HFFc6 (cell line): ENCODE measurements around the gene PKN3. TPM values are rescaled to one million over a fixed set of nuclear protein-coding genes. Genes with fewer than 3 reads are reported as not detected.
"Not testable (repeated sequence)": the region's sequence is repeated elsewhere in the genome, so short reads cannot be mapped to it uniquely, and the experiment has no call there.

Experiments
- DNase-seq: peaks from one replicate; pipeline ENCODE4 v3.0.0-alpha.2; 2018
- H3K27ac Mint-ChIP-seq: 2 replicates; pipeline ENCODE4 v1.8.0; 2020; ENCODE audit warnings: mild to moderate bottlenecking, mixed read lengths
- H3K27me3 Mint-ChIP-seq: 2 replicates; pipeline ENCODE4 v1.8.0; 2021; ENCODE audit warnings: mild to moderate bottlenecking, moderate library complexity, mixed read lengths; ENCODE audit not compliant: insufficient read depth
- H3K36me3 Mint-ChIP-seq: 2 replicates; pipeline ENCODE4 v1.8.0; 2021; ENCODE audit warnings: low read depth, mixed read lengths
- H3K4me1 Mint-ChIP-seq: 2 replicates; pipeline ENCODE4 v1.8.0; 2020; ENCODE audit warnings: low read depth, mixed read lengths
- H3K4me3 Mint-ChIP-seq: 2 replicates; pipeline ENCODE4 v1.8.0; 2020; ENCODE audit warnings: mild to moderate bottlenecking, moderate library complexity, mixed read lengths
- H3K9me3 Mint-ChIP-seq: 2 replicates; pipeline ENCODE4 v1.8.0; 2020; ENCODE audit warnings: mild to moderate bottlenecking, mixed read lengths
- total RNA-seq, 6 experiments: library from RNA; stranded (reverse); fragmentation: NEBNext Ultra II Directional; extraction: Animal tissue kit (Norgen Biotek cat#: 25700); gene quantifications; 2 replicates in 1 of 6; 3 replicates in 5 of 6; pipeline ENCODE4 v1.2.3, GENCODE V29; 2021
- TF ChIP-seq, protein P1 (sequence below): fragments of 200-600 bp; sonication (generic); IDR thresholded peaks from 2 replicates; pipeline ENCODE4 v1.5.0; 2021; ENCODE audit warnings: antibody characterized with exemption, mild to moderate bottlenecking

Gene PKN3
- total RNA-seq, 6 experiments from 2014 or later = 1.9 to 5.6 (median 3.5) TPM

DNA sequence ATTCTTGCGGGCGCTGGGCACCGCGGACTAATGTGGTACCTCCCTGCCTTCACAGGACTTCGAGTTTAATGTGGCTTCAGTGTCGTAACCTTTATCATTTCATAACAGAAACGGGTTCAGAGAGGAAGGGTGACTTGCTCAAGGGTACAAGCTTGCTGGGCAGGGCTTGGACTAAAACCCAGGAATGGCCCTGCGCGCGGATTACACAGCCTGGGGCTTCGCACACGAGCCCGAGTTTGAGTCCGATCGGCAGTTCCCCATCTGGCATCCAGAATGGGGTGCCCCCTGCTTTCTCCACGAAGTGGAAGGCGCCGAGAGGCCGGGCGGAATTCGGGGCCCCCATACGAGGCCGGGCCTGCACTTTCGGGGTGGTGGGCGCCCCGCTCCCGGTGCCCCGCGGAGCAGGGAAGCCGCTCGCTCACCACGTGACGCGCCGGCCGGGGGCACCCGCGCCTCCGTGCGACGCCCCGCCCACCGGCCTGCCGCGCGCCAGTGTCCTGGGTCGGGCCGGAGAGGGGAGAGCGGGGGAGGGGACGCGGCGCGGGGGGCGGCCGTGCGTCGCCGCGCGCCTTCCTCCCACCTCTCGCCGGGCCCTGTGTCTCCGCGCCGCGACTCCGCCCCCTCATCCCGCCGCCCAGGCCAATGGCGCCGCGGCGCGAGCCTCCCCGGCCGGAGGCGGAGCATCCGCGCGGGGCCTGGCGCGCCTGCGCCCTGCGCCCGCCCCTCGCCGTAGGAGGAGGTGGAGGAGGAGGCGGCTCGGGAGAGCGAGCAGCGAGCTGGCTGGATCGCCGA, 13.6 kb upstream of the PKN3 start, which contains the start of gene SET:
TSS of gene SET (plus strand) at position 722 of the 792 bp plus-strand sequence. CDS start 361 bp downstream, outside the sequence.
- peak; percentile 81 for DNase-seq
- no peaks in the 10 kb centered on the region for H3K9me3 Mint-ChIP-seq
- H3K27me3 Mint-ChIP-seq = peaks cover 5% of the 10 kb centered on the region
- peaks cover 24% of the 10 kb centered on the region for H3K36me3 Mint-ChIP-seq
- TF ChIP-seq, protein P1, sequence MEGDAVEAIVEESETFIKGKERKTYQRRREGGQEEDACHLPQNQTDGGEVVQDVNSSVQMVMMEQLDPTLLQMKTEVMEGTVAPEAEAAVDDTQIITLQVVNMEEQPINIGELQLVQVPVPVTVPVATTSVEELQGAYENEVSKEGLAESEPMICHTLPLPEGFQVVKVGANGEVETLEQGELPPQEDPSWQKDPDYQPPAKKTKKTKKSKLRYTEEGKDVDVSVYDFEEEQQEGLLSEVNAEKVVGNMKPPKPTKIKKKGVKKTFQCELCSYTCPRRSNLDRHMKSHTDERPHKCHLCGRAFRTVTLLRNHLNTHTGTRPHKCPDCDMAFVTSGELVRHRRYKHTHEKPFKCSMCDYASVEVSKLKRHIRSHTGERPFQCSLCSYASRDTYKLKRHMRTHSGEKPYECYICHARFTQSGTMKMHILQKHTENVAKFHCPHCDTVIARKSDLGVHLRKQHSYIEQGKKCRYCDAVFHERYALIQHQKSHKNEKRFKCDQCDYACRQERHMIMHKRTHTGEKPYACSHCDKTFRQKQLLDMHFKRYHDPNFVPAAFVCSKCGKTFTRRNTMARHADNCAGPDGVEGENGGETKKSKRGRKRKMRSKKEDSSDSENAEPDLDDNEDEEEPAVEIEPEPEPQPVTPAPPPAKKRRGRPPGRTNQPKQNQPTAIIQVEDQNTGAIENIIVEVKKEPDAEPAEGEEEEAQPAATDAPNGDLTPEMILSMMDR = no peak
- H3K4me3 Mint-ChIP-seq = peak within 1 kb of the TSS; percentile 97
- peaks cover 52% of the 10 kb centered on the region for H3K4me1 Mint-ChIP-seq
- peak within 1 kb of the TSS; percentile 83 for H3K27ac Mint-ChIP-seq

- Mint-ChIP-seq H3K27ac (peak overlapping the region; percentile 55; the same call in 1 of the 2 replicates), H3K4me3 (peak overlapping the region; percentile 41; the same call in 1 of the 2 replicates), H3K9me3 (no peaks in the 10 kb centered on the region), H3K4me1 (peaks cover 47% of the 10 kb centered on the region), H3K36me3 (peaks cover 27% of the 10 kb centered on the region), H3K27me3 (peaks cover 5% of the 10 kb centered on the region)
- DNase-seq = no peak
- TF ChIP-seq, protein P1 = no peak
Measured at GRCh38 chr9:128689293-128689774, 13.0 kb upstream of the PKN3 start.

- no peak for DNase-seq
- Mint-ChIP-seq H3K27me3 (peaks cover 5% of the 10 kb centered on the region), H3K4me1 (peaks cover 40% of the 10 kb centered on the region), H3K27ac (peak overlapping the region; percentile 82), H3K4me3 (peak overlapping the region; percentile 97), H3K9me3 (no peaks in the 10 kb centered on the region), H3K36me3 (peaks cover 33% of the 10 kb centered on the region)
- TF ChIP-seq, protein P1 = no peak
Measured at GRCh38 chr9:128689820-128690683, 12.3 kb upstream of the PKN3 start.

- no peak for DNase-seq
- TF ChIP-seq, protein P1 = no peak
- Mint-ChIP-seq H3K27me3 (peaks cover 5% of the 10 kb centered on the region), H3K9me3 (no peaks in the 10 kb centered on the region), H3K27ac (peak overlapping the region; percentile 82), H3K36me3 (peaks cover 36% of the 10 kb centered on the region), H3K4me1 (peaks cover 34% of the 10 kb centered on the region), H3K4me3 (peak overlapping the region; percentile 97)
Measured at GRCh38 chr9:128690684-128691034, 11.6 kb upstream of the PKN3 start.

- not testable (repeated sequence) for H3K27me3 Mint-ChIP-seq, DNase-seq, H3K4me3 Mint-ChIP-seq, H3K9me3 Mint-ChIP-seq
- H3K4me1 Mint-ChIP-seq = peaks cover 29% of the 10 kb centered on the region
- H3K27ac Mint-ChIP-seq = 0 out of 2 replicates have a peak overlapping the region, but pooled peaks have one; percentile 18
- H3K36me3 Mint-ChIP-seq = peaks cover 45% of the 10 kb centered on the region
Measured at GRCh38 chr9:128693738-128694137, 8.6 kb upstream of the PKN3 start.
